Left lobe of liver (tissue), 2 donors: ENCODE results near the gene RFX7. TPM values are rescaled to one million over a fixed set of nuclear protein-coding genes. Genes with fewer than 3 reads are reported as not detected.
"Not testable (repeated sequence)": the region's sequence is repeated elsewhere in the genome, so short reads cannot be mapped to it uniquely, and the experiment has no call there.

ENCODE experiments used
- ATAC-seq: fragments of 200-7000 bp; cut with Tn5 transposase; one replicate; pipeline ENCODE4 v1.9.1; 2020; ENCODE audit warnings: mild to moderate bottlenecking, moderate library complexity
- DNase-seq: peaks from one replicate; pipeline ENCODE4 v3.0.0-alpha.2; 2020; ENCODE audit warnings: low spot score
- total RNA-seq: library from RNA; stranded (reverse); gene quantifications from one replicate; pipeline ENCODE4 v1.2.1, GENCODE V29; 2021
- donor health status: DM: no; HTN: no; CAD: no; lungs with moderate emphysema.
- donor health status: DM: no; HTN: yes; CAD: no.

RFX7 gene
- total RNA-seq, 1 donor from 2014 or later = 5.5 TPM

DNA sequence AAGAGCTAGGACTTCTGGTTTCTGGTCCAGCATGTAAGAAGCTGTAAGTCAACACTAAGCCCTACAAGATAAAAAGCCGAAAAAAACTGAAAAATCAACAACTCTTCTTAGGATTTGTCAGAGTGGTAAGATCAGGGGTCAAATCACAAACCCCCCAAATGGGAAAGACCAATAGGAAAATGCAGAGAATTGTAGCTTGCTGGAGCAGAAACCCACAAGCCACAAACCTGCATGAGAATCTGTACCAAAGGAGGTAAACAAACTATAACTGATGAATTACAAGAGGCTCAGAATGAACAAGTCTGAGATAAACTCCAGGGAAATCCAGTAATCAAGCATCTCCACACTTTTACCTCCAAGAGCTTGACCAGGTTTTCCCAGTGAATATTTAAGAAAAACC lies 36.0 kb downstream of the RFX7 start:
- DNase-seq (no peak), ATAC-seq (no peak)

DNA sequence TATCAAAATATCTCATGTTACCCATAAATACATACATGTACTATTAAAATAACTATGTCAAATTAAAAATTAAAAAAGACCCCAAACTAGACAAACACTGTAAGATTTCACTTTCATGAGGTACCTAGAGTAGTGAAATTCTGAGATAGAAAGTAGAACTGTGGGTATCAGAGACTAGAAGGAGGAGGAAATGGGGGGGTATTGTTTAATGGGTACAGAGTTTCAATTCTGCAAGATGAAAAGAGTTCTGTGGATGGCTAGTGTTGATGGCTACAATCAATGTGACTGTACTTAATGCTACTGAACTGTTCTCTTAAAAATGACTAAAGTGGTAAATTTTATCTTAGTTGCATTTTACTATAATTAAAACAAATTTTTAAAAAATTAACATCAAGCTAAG lies 36.6 kb downstream of the RFX7 start:
- ATAC-seq (no peak), DNase-seq (no peak)

DNA sequence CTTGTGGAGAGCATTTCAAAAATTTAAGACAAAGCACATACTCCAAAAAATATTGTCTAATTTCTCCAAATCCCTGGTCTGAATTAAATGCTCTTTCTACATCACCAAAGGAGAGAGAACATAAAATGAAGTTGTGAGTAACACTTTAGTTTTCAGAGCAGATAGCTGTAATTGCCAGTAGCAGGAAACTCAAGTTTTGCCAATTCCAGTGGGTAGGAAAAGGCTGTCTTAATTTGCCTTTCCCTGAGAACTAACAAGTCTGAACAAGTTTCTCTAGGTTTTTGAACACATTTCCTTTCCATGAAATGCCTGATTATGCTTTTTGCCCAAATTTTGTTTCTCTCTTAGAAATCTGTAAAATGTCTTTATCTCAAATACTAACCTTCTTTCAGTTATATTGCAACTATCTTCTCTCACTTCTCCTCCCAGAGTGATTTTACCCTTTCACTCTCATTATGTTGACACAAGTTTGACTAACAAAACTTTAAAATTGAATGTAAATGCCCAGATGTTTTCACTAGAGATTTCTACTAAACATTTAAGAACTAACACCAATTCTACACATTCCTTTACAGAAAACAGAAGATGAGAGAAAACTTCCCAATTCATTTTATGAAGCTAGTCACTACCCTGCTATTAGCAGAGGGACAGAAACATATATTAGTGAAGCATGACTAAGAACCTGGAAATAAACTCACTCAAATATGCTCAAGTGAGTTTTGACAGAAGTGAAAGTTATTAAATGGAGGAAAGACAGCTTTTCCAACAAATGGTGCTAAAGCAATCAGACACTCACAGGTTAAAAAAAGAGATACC lies 38.4 kb downstream of the RFX7 start:
- ATAC-seq (no peak), DNase-seq (no peak)

- ATAC-seq, DNase-seq: not testable (repeated sequence)
Observed at GRCh38 chr15:56203312-56203922, 40.3 kb downstream of the RFX7 start.

DNA sequence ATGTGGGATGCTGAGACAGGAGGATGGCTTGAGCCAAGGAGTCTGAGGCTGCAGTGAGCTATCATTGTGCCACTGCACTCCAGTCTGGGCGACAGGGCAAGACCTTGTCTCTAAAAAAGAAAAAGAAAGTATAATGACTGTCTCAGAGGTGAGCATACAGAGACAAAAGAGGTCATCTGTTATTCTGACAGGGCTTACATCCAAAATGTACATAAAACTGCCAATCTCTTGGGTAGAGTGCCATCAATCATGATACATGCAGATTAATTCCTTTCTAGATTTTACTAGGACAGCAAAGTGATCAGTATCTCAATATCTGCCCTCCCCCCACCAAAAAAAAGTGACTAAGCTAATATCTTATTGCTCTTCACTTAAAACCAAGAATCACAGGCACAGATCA lies 41.0 kb downstream of the RFX7 start:
- ATAC-seq = no peak

DNA sequence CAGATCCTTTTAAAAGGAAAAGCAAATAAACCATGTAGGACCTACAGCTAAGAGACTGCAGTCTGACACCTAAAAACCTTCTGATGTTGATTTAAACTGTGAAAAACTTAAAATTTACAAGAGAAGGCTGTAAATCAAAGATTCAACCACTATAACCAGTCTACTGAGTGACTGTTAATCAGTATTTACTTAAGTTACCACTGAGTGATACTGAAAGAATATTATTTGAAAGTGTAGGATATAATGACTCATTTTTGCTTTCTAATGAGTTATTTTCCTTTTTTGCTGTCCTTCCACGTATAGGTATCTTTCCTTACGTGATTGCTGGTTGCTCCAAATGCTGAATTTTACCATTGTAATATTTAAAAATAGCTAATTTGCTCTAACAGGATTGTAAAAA lies 44.6 kb downstream of the RFX7 start:
- DNase-seq = no peak
- no peak for ATAC-seq

More for the DNA sequence above, 41.0 kb downstream of the RFX7 start:
- no peak for DNase-seq

GRCh38 chr15:56194035-56194434 lies 49.6 kb downstream of the RFX7 start:
- DNase-seq (no peak), ATAC-seq (no peak)

DNA sequence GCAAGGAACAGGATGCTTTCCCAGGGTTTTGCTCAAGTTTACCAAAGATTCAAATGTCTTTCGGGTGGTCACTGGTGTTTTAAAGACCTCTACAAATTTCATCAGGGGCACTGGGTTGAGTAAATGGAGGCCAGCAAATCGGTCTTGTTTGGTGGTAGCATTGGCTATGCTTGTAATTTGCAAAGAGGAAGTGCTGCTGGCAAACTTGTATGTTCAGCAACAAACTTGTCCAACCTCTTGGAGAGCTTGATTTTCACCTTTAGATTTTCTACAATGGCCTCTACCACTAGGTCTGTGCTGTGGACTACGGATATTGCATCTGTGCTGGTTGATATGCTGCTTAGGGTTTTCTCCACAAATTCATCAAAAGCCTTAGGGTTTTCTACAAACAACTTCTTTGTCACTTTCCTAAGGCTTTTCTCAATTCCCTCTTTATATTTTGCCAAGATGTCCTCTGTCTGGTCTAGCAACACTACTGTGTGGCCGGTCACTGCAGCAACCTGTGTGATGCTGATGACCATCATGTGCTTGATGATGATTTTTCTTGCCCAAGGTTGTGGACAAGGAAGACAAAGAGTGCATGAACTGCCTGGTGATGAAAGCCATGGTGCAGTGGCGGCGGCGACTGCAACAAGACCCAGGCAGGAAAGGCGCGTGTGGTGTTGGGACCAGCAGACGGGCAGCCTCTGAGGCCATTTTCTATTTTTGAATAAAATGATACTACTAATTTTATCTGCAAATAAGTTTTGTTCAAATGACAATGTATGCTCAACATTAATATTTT lies 50.8 kb downstream of the RFX7 start:
- no peak for DNase-seq
- no peak for ATAC-seq

GRCh38 chr15:56187665-56188064 lies 56.0 kb downstream of the RFX7 start:
- DNase-seq = no peak
- peak; percentile 29 for ATAC-seq

DNA sequence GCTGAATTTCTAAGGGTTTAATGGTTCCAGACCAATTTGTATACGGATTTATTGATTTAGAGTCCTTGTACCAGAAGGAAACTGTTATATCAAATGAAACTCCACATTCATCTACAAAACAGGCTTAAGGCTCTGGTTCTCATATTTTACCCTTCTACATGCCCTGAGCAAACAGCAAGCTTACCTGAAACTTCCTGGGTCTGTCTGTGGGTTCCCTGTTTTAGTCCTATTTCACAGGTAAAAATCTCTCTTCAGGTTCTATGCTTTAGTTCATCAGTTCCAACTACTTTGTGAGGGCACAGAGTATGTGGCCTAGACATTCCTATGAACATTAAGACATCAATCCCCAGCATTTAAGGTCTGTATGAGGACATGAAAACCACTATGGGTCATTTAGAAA lies 57.7 kb downstream of the RFX7 start:
- no peak for ATAC-seq
- DNase-seq = no peak

DNA sequence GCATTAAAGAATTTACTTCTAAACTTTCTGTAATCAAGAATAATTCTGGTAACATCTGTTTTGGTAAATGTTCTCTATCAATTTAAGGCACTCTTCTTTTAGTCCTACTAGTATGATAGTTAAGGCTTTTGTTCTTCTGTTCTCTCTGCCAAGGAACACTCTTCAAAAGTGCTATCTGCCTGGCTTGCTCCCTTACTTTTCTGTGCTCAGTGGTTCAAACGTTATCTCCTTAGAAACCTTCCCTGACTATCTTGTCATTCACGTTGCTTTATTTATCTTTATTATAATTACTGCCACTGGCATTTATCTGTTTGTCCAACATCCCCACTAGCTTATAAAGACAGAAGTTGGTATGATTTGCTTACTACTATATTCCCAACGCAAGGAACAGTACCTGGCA lies 59.2 kb downstream of the RFX7 start:
- no peak for ATAC-seq
- DNase-seq = no peak

DNA sequence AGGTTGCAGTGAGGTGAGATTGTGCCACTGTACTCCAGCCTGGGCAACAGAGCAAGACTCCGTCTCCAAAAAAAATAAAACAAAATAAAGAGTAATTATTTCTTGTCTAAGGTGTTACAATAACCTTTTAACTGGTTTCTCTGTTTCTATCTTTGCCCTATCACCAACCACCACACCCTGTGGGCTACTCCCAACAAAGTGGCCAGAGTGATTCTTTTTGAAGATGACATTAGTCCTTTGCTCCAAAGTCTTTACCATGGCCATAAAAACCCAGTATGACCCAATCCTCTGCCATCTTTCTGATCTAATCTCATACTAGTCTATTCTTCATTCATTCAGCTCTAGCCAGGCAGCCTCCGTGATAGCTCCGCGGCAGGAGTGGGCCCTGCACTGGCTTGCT lies 62.8 kb downstream of the RFX7 start:
- ATAC-seq = no peak
- no peak for DNase-seq

DNA sequence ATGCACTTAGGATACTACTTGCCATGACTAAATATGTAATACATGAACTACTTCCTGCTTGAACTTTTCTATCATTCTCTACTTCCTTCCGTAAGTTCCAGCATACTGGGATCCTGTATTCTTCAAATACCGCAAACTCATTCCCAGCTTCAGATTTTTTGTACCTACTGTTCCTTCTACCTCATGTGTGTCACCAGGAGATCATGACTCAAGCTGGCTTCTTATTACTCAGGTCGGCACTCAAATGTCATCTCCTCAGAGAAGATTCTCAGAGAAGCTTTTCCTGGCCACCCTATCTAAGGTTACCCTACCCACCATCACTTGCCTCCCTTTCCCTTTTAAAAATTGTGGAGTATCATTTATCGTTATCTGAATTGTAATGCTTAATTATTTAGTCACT lies 66.7 kb downstream of the RFX7 start:
- DNase-seq (no peak), ATAC-seq (no peak)

DNA sequence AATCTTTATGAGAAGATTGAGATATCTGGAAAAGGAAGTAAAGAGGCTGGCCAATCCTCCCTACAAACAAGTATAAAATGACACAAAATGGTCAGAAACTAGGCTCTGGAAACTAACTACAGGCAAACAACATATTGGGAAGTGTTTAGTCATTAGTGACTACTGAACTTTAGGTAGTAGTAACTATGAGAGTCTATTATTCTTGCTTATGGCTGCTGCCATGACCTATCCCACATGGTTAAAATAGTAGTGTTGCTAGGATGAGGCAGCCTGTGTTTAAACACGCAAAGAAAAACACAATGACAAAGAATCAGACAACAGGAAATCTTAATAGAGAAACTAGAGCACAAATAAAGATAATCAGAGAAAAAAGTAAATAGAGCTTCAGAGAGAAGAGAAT lies 67.9 kb downstream of the RFX7 start:
- no peak for ATAC-seq
- no peak for DNase-seq

DNA sequence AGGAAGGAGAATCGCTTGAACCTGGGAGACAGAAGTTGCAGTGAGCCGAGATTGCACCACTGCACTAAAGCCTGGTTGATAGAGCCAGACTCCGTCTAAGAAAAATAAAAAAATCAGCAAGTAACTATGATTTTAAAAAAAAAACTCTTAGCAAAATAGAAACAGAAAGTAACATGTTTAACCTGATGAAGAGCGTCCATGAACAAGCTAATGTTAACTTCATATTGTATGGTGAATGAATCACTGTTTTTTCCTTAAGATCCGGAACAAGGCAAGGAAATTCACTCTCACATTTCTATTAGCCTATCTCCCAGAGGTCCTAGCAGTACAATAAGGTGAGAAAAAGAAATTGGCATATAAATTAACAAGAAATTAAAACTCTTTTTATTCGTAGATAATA lies 69.0 kb downstream of the RFX7 start:
- DNase-seq = no peak
- ATAC-seq = no peak

DNA sequence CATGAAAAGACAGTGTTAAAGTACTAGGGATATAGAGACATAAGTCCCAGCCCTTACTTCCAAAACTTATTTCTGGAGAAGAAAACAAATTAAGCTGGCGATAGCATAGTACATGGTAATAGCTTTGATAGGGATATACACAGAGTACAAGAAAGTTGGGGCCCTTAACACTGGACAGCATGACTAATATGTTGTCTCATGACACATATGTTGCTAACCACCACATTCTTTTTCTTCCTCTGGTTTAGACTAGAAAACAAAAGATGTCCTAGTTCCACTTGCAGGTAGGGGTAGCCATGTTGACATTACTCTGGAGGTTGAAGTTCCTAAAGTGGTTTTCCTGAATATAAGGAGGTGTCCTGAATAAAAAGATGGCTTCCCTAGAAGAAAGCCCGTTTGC lies 75.3 kb downstream of the RFX7 start:
- DNase-seq (no peak), ATAC-seq (no peak)

DNA sequence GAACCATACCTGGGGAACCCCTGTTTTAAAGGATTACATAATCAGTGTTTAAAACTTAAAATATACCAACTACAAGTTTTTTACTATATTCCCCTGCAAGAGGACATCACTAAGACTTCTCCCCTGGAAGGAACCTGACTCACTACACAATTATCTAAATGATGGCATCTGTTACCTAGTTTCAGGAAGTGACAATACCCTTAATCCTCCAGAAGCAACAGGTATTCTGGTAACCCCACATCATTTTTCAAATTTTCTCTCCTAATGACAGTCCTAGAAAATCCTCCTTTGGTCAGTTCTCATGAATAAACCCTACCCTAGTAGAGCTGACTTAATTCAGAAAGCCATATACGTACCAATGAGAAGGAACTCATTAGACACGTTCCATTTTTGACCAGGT lies 78.4 kb downstream of the RFX7 start:
- ATAC-seq = no peak
- no peak for DNase-seq

DNA sequence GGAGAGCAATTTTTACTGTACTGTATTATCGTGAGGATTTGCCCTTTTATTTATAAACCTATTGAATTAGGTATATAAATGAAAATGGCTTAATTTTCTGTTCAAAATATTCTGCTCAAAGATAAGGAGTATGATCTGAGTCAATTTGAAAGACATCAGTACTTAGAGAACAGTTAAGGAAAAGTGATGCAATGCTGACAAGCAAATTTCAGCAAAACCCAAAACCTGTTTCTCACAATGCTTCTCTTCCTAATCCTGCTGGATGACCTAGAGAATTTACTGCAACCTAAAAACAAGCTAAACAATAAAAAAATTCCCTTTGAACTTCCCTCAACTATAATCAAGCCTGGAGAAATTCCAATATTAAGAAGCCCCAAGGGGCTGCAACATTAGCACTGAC lies 82.7 kb downstream of the RFX7 start:
- no peak for ATAC-seq
- no peak for DNase-seq

DNA sequence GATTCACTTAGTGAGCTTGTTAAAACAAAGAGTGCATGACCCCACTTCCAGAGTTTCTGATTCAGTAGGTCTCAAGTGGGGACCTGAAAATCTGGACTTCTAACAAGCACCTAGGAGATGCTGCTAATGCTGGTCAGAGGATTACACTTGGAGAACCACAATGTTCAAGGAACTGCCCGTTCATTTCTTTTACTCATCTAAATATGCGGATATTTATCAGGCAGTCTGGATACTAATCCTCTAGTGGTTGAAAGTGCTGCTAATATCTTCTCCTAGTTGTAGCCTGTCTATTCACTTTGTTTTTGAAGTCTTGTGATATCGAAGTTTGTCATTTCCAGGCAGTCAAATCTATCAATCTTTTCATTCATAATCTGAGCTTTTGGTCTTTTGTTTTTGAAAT lies 86.8 kb downstream of the RFX7 start:
- DNase-seq = no peak
- no peak for ATAC-seq

- DNase-seq, ATAC-seq: not testable (repeated sequence)
Observed at GRCh38 chr15:56155278-56155677, 88.4 kb downstream of the RFX7 start.

DNA sequence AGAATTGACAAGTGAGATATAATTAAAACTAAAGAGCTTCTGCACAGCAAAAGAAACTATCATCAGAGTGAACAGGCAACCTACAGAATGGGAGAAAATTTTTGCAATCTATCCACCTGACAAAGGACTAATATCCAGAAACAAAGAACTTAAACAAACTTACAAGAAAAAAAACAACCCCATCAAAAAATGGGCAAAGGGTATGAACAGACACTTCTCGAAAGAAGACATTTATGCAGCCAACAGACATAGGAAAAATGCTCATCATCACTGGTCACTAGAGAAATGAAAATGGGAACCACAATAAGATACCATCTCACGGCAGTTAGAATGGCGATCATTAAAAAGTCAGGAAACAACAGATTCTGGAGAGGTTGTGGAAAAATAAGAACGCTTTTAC lies 88.9 kb downstream of the RFX7 start:
- DNase-seq, ATAC-seq: not testable (repeated sequence)

GRCh38 chr15:56150204-56150603 lies 93.5 kb downstream of the RFX7 start:
- ATAC-seq = no peak
- no peak for DNase-seq
